SU-DHL-6 (cell line): ENCODE results near the gene KMT5C.

Experiments used
- H2AFZ ChIP-seq: fragments of 200-600 bp; sonication (generic); 2 replicates; pipeline ENCODE4 v1.6.1; 2014; ENCODE audit warnings: low read depth, mild to moderate bottlenecking, moderate library complexity, mixed read lengths, antibody characterized with exemption, low read length; ENCODE audit not compliant: severe bottlenecking
- H3F3A ChIP-seq: fragments of 200-600 bp; shearing (Covaris generic); 2 replicates; pipeline ENCODE4 v1.6.0; 2016; ENCODE audit warnings: antibody characterized with exemption, mild to moderate bottlenecking; ENCODE audit not compliant: insufficient read depth
- H3K27ac ChIP-seq: fragments of 200-600 bp; sonication (generic); 2 replicates; pipeline ENCODE4 v1.5.1; 2016; ENCODE audit warnings: low read depth, mild to moderate bottlenecking, low read length, moderate library complexity, mixed read lengths
- H3K27me3 ChIP-seq: fragments of 200-600 bp; sonication (generic), shearing (Covaris generic); 2 replicates; pipeline ENCODE4 v1.6.0; 2014; ENCODE audit warnings: mild to moderate bottlenecking, low read length
- H3K36me3 ChIP-seq: fragments of 200-600 bp; sonication (generic); 2 replicates; pipeline ENCODE4 v1.6.1; 2014; ENCODE audit warnings: mild to moderate bottlenecking, low read length, mixed read lengths
- H3K4me2 ChIP-seq: fragments of 300-600, 200-600 bp; shearing (Covaris generic), sonication (generic); 2 replicates; pipeline ENCODE4 v1.6.0; 2014; ENCODE audit warnings: low read length, low read depth, mild to moderate bottlenecking; ENCODE audit not compliant: poor library complexity, severe bottlenecking
- H3K4me3 ChIP-seq: fragments of 200-600 bp; sonication (generic); 2 replicates; pipeline ENCODE4 v1.5.1; 2014; ENCODE audit warnings: antibody characterized with exemption, low read length, mild to moderate bottlenecking, mixed read lengths; ENCODE audit not compliant: insufficient read depth, poor library complexity, severe bottlenecking
- H3K79me2 ChIP-seq: fragments of 200-600 bp; sonication (generic); 2 replicates; pipeline ENCODE4 v1.6.1; 2014; ENCODE audit warnings: mild to moderate bottlenecking, low read length, moderate library complexity; ENCODE audit not compliant: insufficient read depth
- H3K9ac ChIP-seq: fragments of 200-600 bp; sonication (generic); 2 replicates; pipeline ENCODE4 v1.7.0; 2014; ENCODE audit warnings: mild to moderate bottlenecking, low read length
- H3K9me2 ChIP-seq: fragments of 200-600 bp; sonication (generic); replicated peaks from 2 replicates; pipeline ENCODE4 v1.6.1; 2014; ENCODE audit warnings: low read length; ENCODE audit not compliant: insufficient read depth
- H3K9me3 ChIP-seq: fragments of 200-600 bp; sonication (generic); 2 replicates; pipeline ENCODE4 v1.6.1; 2014; ENCODE audit warnings: low read length, mixed read lengths; ENCODE audit not compliant: insufficient read depth
- H4K20me1 ChIP-seq: fragments of 200-600 bp; sonication (generic); 2 replicates; pipeline ENCODE4 v1.6.1; 2014; ENCODE audit warnings: low read depth, mild to moderate bottlenecking, antibody characterized with exemption, low read length, moderate library complexity, mixed read lengths
- CTCF ChIP-seq: fragments of 200-600 bp; sonication (generic); IDR thresholded peaks from one replicate; pipeline ENCODE4 v1.5.1; 2017; ENCODE audit warnings: antibody characterized with exemption, mild to moderate bottlenecking, low read length, moderate library complexity; ENCODE audit not compliant: insufficient read depth, poor library complexity, severe bottlenecking
- EZH2phosphoT487 ChIP-seq: fragments of 200-600 bp; sonication (generic), shearing (Covaris generic); conservative IDR thresholded peaks from 2 replicates; pipeline ENCODE4 v1.6.1; 2018; ENCODE audit warnings: mild to moderate bottlenecking, antibody characterized with exemption, low read length, moderate library complexity, mixed read lengths

KMT5C gene

GRCh38 chr19:55352040-55352439 is 12.4 kb downstream of the KMT5C start:
- Histone ChIP-seq H4K20me1 (no peaks in the 10 kb centered on the region), H3K27ac (no peak overlapping the region)

GRCh38 chr19:55352549-55353145 is 13.0 kb downstream of the KMT5C start:
- Histone ChIP-seq H3K27me3 (no peaks in the 10 kb centered on the region), H3K9ac (no peak overlapping the region), H3K9me3 (no peaks in the 10 kb centered on the region), H4K20me1 (no peaks in the 10 kb centered on the region), H3K27ac (no peak overlapping the region), H3K79me2 (no peaks in the 10 kb centered on the region), H2AFZ (no peak overlapping the region), H3K9me2 (no peaks in the 10 kb centered on the region), H3K4me3 (no peak overlapping the region), H3K36me3 (no peaks in the 10 kb centered on the region), H3K4me2 (no peak overlapping the region), H3F3A (no peaks in the 10 kb centered on the region)
- TF ChIP-seq CTCF (no peak), EZH2phosphoT487 (no peak)

More at GRCh38 chr19:55352040-55352439, 12.4 kb downstream of the KMT5C start:
- TF ChIP-seq EZH2phosphoT487 (no peak), CTCF (no peak)
- H3K9me2 ChIP-seq, result no peaks in the 10 kb centered on the region
- no peaks in the 10 kb centered on the region for H3K27me3 ChIP-seq
- no peak overlapping the region for H3K9ac ChIP-seq
- no peaks in the 10 kb centered on the region for H3K9me3 ChIP-seq
- no peaks in the 10 kb centered on the region for H3K79me2 ChIP-seq
- no peak overlapping the region for H3K4me3 ChIP-seq
- no peaks in the 10 kb centered on the region for H3F3A ChIP-seq
- no peaks in the 10 kb centered on the region for H3K36me3 ChIP-seq
- no peak overlapping the region for H3K4me2 ChIP-seq
- H2AFZ ChIP-seq, result no peak overlapping the region

GRCh38 chr19:55353356-55353802 is 13.7 kb downstream of the KMT5C start:
- Histone ChIP-seq H3K9ac (0 out of 2 replicates have a peak overlapping the region, but pooled peaks have one; percentile 4), H3K4me2 (peak overlapping the region; percentile 39), H3K4me3 (peak overlapping the region; percentile 7), H3K27me3 (no peaks in the 10 kb centered on the region), H3F3A (no peaks in the 10 kb centered on the region), H2AFZ (no peak overlapping the region), H3K9me3 (no peaks in the 10 kb centered on the region), H3K27ac (no peak overlapping the region), H3K9me2 (no peaks in the 10 kb centered on the region), H3K36me3 (no peaks in the 10 kb centered on the region), H4K20me1 (no peaks in the 10 kb centered on the region), H3K79me2 (no peaks in the 10 kb centered on the region)
- TF ChIP-seq CTCF (no peak), EZH2phosphoT487 (no peak)
